ENCODE data around the gene EID2.

EID2 gene

GRCh38 chr19:39558624-39559117 is 18.7 kb upstream of the EID2 start:
- Histone ChIP-seq H3K18ac (ENCODE audit: low read depth in 1 of 2, low read length in 2 of 2) (no peak overlapping the region), H4K8ac (ENCODE audit: low read length) (no peak overlapping the region), H3K9ac (ENCODE audit: low read length) (no peak overlapping the region), H3K27me3 (ENCODE audit: control insufficient read depth in 1 of 2, insufficient read depth in 1 of 2, low read length in 2 of 2) (peaks cover 13 to 17% of the 10 kb centered on the region in 2 experiments), H2BK5ac (ENCODE audit: low read depth, low read length, poor library complexity, severe bottlenecking) (no peak overlapping the region), H3K4me1 (ENCODE audit: control insufficient read depth, insufficient read depth, low read depth, low read length) (no peaks in the 10 kb centered on the region), H3K4me3 (ENCODE audit: insufficient read depth in 1 of 2, low read depth in 1 of 2, low read length in 2 of 2) (no peak overlapping the region), H3K23ac (ENCODE audit: low read length in 2 of 2) (no peak overlapping the region), H3K14ac (ENCODE audit: low read length in 2 of 2) (no peak overlapping the region), H2BK15ac (ENCODE audit: low read depth, poor library complexity, severe bottlenecking) (no peak overlapping the region), H3K9me3 (ENCODE audit: control insufficient read depth, low read length) (no peaks in the 10 kb centered on the region), H3K27ac (ENCODE audit: low read length, poor library complexity, severe bottlenecking) (no peak overlapping the region), H2BK12ac (ENCODE audit: low read length in 2 of 2) (no peak overlapping the region), H3K79me1 (replicated peaks; ENCODE audit: low read length, poor library complexity, severe bottlenecking) (no peaks in the 10 kb centered on the region), H4K91ac (ENCODE audit: low read length) (no peak overlapping the region), H2AFZ (ENCODE audit: low read depth, low read length) (no peak overlapping the region), H3K36me3 (ENCODE audit: control insufficient read depth in 1 of 2, insufficient read depth in 2 of 2, low read depth in 1 of 2, low read length in 2 of 2) (no peaks in the 10 kb centered on the region), H2BK120ac (ENCODE audit: low read depth, low read length) (no peak overlapping the region), H2AK5ac (ENCODE audit: low read length, severe bottlenecking) (no peak overlapping the region), H3K4me2 (ENCODE audit: low read length, poor library complexity, severe bottlenecking) (no peak overlapping the region), H3K4ac (ENCODE audit: low read depth in 1 of 2, low read length in 2 of 2) (no peak overlapping the region)
- WGBS = 70% methylated on average over 5 of the region's 6 CpGs
- no peak for DNase-seq

GRCh38 chr19:39557811-39558623 is 18.1 kb upstream of the EID2 start:
- Histone ChIP-seq H3K36me3 (ENCODE audit: control insufficient read depth in 1 of 2, insufficient read depth in 2 of 2, low read depth in 1 of 2, low read length in 2 of 2) (no peaks in the 10 kb centered on the region), H2BK5ac (ENCODE audit: low read depth, low read length, poor library complexity, severe bottlenecking) (no peak overlapping the region), H3K27me3 (ENCODE audit: control insufficient read depth in 1 of 2, insufficient read depth in 1 of 2, low read length in 2 of 2) (peaks cover 13 to 23% of the 10 kb centered on the region in 2 experiments), H4K91ac (ENCODE audit: low read length) (no peak overlapping the region), H3K23ac (ENCODE audit: low read length in 2 of 2) (no peak overlapping the region), H2BK15ac (ENCODE audit: low read depth, poor library complexity, severe bottlenecking) (no peak overlapping the region), H3K4ac (ENCODE audit: low read depth in 1 of 2, low read length in 2 of 2) (no peak overlapping the region), H2AFZ (ENCODE audit: low read depth, low read length) (no peak overlapping the region), H3K27ac (ENCODE audit: low read length, poor library complexity, severe bottlenecking) (no peak overlapping the region), H3K4me3 (ENCODE audit: insufficient read depth in 1 of 2, low read depth in 1 of 2, low read length in 2 of 2) (peak overlapping the region in 1 of 2 experiments; percentile 36), H2AK5ac (ENCODE audit: low read length, severe bottlenecking) (no peak overlapping the region), H3K18ac (ENCODE audit: low read depth in 1 of 2, low read length in 2 of 2) (no peak overlapping the region), H3K9ac (ENCODE audit: low read length) (no peak overlapping the region), H2BK120ac (ENCODE audit: low read depth, low read length) (no peak overlapping the region), H3K9me3 (ENCODE audit: control insufficient read depth, low read length) (no peaks in the 10 kb centered on the region), H3K14ac (ENCODE audit: low read length in 2 of 2) (no peak overlapping the region), H3K4me1 (ENCODE audit: control insufficient read depth, insufficient read depth, low read depth, low read length) (no peaks in the 10 kb centered on the region), H4K8ac (ENCODE audit: low read length) (no peak overlapping the region), H3K79me1 (replicated peaks; ENCODE audit: low read length, poor library complexity, severe bottlenecking) (no peaks in the 10 kb centered on the region), H2BK12ac (ENCODE audit: low read length in 2 of 2) (no peak overlapping the region), H3K4me2 (ENCODE audit: low read length, poor library complexity, severe bottlenecking) (no peak overlapping the region)
- 76% methylated on average over 5 of the region's 5 CpGs for WGBS
- peak; percentile 18 for DNase-seq

- Histone ChIP-seq H3K23ac (ENCODE audit: low read length in 2 of 2) (no peak overlapping the region), H2AFZ (ENCODE audit: low read depth, low read length) (no peak overlapping the region), H3K18ac (ENCODE audit: low read depth in 1 of 2, low read length in 2 of 2) (no peak overlapping the region), H3K4me1 (ENCODE audit: control insufficient read depth, insufficient read depth, low read depth, low read length) (no peaks in the 10 kb centered on the region), H3K9ac (ENCODE audit: low read length) (no peak overlapping the region), H3K14ac (ENCODE audit: low read length in 2 of 2) (no peak overlapping the region), H2BK12ac (ENCODE audit: low read length in 2 of 2) (no peak overlapping the region), H2BK15ac (ENCODE audit: low read depth, poor library complexity, severe bottlenecking) (no peak overlapping the region), H3K79me1 (replicated peaks; ENCODE audit: low read length, poor library complexity, severe bottlenecking) (no peaks in the 10 kb centered on the region), H3K27ac (ENCODE audit: low read length, poor library complexity, severe bottlenecking) (no peak overlapping the region), H3K36me3 (ENCODE audit: control insufficient read depth in 1 of 2, insufficient read depth in 2 of 2, low read depth in 1 of 2, low read length in 2 of 2) (no peaks in the 10 kb centered on the region), H2BK120ac (ENCODE audit: low read depth, low read length) (no peak overlapping the region), H2BK5ac (ENCODE audit: low read depth, low read length, poor library complexity, severe bottlenecking) (no peak overlapping the region), H3K4ac (ENCODE audit: low read depth in 1 of 2, low read length in 2 of 2) (no peak overlapping the region), H3K4me2 (ENCODE audit: low read length, poor library complexity, severe bottlenecking) (no peak overlapping the region), H3K27me3 (ENCODE audit: control insufficient read depth in 1 of 2, insufficient read depth in 1 of 2, low read length in 2 of 2) (peaks cover 16 to 26% of the 10 kb centered on the region in 2 experiments), H4K91ac (ENCODE audit: low read length) (no peak overlapping the region), H2AK5ac (ENCODE audit: low read length, severe bottlenecking) (no peak overlapping the region), H4K8ac (ENCODE audit: low read length) (no peak overlapping the region), H3K4me3 (ENCODE audit: insufficient read depth in 1 of 2, low read depth in 1 of 2, low read length in 2 of 2) (no peak overlapping the region), H3K9me3 (ENCODE audit: control insufficient read depth, low read length) (no peaks in the 10 kb centered on the region)
- 33% methylated on average over 1 of the region's 1 CpG for WGBS
- no peak for DNase-seq
These were observed 15.9 kb upstream of the EID2 start for GRCh38 chr19:39555883-39556282.

GRCh38 chr19:39554701-39555311 is 14.8 kb upstream of the EID2 start:
- H3K4ac ChIP-seq (ENCODE audit: low read depth in 1 of 2, low read length in 2 of 2) = no peak overlapping the region
- H3K23ac ChIP-seq (ENCODE audit: low read length in 2 of 2) = no peak overlapping the region
- no peak overlapping the region for H3K14ac ChIP-seq (ENCODE audit: low read length in 2 of 2)
- H2AFZ ChIP-seq (ENCODE audit: low read depth, low read length) = no peak overlapping the region
- H3K4me2 ChIP-seq (ENCODE audit: low read length, poor library complexity, severe bottlenecking) = no peak overlapping the region
- H2AK5ac ChIP-seq (ENCODE audit: low read length, severe bottlenecking) = no peak overlapping the region
- no peaks in the 10 kb centered on the region for H3K79me1 ChIP-seq (replicated peaks; ENCODE audit: low read length, poor library complexity, severe bottlenecking)
- peaks cover 19 to 26% of the 10 kb centered on the region in 2 experiments for H3K27me3 ChIP-seq (ENCODE audit: control insufficient read depth in 1 of 2, insufficient read depth in 1 of 2, low read length in 2 of 2)
- H2BK12ac ChIP-seq (ENCODE audit: low read length in 2 of 2) = no peak overlapping the region
- no peak overlapping the region for H4K91ac ChIP-seq (ENCODE audit: low read length)
- H4K8ac ChIP-seq (ENCODE audit: low read length) = no peak overlapping the region
- no peaks in the 10 kb centered on the region for H3K36me3 ChIP-seq (ENCODE audit: control insufficient read depth in 1 of 2, insufficient read depth in 2 of 2, low read depth in 1 of 2, low read length in 2 of 2)
- no peaks in the 10 kb centered on the region for H3K9me3 ChIP-seq (ENCODE audit: control insufficient read depth, low read length)
- H2BK5ac ChIP-seq (ENCODE audit: low read depth, low read length, poor library complexity, severe bottlenecking) = no peak overlapping the region
- 55% methylated on average over 4 of the region's 4 CpGs for WGBS
- DNase-seq = no peak
- no peak overlapping the region for H3K27ac ChIP-seq (ENCODE audit: low read length, poor library complexity, severe bottlenecking)
- H2BK15ac ChIP-seq (ENCODE audit: low read depth, poor library complexity, severe bottlenecking) = no peak overlapping the region
- no peaks in the 10 kb centered on the region for H3K4me1 ChIP-seq (ENCODE audit: control insufficient read depth, insufficient read depth, low read depth, low read length)
- H3K18ac ChIP-seq (ENCODE audit: low read depth in 1 of 2, low read length in 2 of 2) = no peak overlapping the region
- H3K4me3 ChIP-seq (ENCODE audit: insufficient read depth in 1 of 2, low read depth in 1 of 2, low read length in 2 of 2) = no peak overlapping the region
- no peak overlapping the region for H2BK120ac ChIP-seq (ENCODE audit: low read depth, low read length)
- H3K9ac ChIP-seq (ENCODE audit: low read length) = no peak overlapping the region

All from mesenchymal stem cell (in vitro differentiated cells and primary cell).